ENCODE results near the gene SS18.

The SS18 gene

DNA sequence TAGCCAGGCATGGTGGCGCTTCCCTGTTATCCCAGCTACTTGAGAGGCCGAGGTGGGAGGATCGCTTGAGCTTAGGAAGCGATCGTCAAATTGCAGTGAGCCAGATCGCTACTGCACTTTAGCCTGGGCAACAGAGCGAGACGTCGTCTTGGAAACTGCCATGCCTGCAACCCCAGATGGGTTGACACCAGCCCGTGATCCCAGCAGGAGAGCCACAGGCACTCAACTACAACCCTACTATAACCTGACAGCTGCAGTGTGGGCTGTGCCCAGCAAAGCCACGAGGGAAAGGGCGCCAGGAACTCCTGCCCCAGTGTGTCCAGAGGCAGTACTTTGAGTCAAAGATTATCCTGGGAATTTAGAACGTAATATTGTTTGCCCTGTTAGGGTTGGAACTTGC, 85.6 kb downstream of the SS18 start:
- TF ChIP-seq ESRRG (CRISPR knock-in tag; IDR thresholded peaks at IDR 0.05) = no peak
- TF ChIP-seq OSR1 (CRISPR knock-in tag; IDR thresholded peaks at IDR 0.05) = no peak
- no peak for TF ChIP-seq ISL1 (CRISPR knock-in tag; IDR thresholded peaks at IDR 0.05)
- TF ChIP-seq ZNF8 (CRISPR knock-in tag; IDR thresholded peaks at IDR 0.05) = no peak
- no peak for TF ChIP-seq ZNF565 (CRISPR knock-in tag; conservative IDR thresholded peaks at IDR 0.05; ENCODE audit: low read depth)
- TF ChIP-seq, protein P1, sequence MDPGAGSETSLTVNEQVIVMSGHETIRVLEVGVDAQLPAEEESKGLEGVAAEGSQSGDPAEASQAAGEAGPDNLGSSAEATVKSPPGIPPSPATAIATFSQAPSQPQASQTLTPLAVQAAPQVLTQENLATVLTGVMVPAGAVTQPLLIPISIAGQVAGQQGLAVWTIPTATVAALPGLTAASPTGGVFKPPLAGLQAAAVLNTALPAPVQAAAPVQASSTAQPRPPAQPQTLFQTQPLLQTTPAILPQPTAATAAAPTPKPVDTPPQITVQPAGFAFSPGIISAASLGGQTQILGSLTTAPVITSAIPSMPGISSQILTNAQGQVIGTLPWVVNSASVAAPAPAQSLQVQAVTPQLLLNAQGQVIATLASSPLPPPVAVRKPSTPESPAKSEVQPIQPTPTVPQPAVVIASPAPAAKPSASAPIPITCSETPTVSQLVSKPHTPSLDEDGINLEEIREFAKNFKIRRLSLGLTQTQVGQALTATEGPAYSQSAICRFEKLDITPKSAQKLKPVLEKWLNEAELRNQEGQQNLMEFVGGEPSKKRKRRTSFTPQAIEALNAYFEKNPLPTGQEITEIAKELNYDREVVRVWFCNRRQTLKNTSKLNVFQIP (CRISPR knock-in tag; IDR thresholded peaks at IDR 0.05; ENCODE audit: borderline replicate concordance, low read depth) = no peak
- TF ChIP-seq SNAI2 (CRISPR knock-in tag; IDR thresholded peaks at IDR 0.05) = no peak
- TF ChIP-seq ZC3H10 (CRISPR knock-in tag; IDR thresholded peaks at IDR 0.05) = no peak
- TF ChIP-seq GLIS3 (CRISPR knock-in tag; IDR thresholded peaks at IDR 0.05) = no peak
- TF ChIP-seq PPARA (CRISPR knock-in tag; IDR thresholded peaks at IDR 0.05; ENCODE audit: borderline replicate concordance) = no peak
- no peak for TF ChIP-seq CSDC2 (CRISPR knock-in tag; IDR thresholded peaks at IDR 0.05)
- TF ChIP-seq, protein P2, sequence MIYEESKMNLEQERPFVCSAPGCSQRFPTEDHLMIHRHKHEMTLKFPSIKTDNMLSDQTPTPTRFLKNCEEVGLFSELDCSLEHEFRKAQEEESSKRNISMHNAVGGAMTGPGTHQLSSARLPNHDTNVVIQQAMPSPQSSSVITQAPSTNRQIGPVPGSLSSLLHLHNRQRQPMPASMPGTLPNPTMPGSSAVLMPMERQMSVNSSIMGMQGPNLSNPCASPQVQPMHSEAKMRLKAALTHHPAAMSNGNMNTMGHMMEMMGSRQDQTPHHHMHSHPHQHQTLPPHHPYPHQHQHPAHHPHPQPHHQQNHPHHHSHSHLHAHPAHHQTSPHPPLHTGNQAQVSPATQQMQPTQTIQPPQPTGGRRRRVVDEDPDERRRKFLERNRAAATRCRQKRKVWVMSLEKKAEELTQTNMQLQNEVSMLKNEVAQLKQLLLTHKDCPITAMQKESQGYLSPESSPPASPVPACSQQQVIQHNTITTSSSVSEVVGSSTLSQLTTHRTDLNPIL (CRISPR knock-in tag; IDR thresholded peaks at IDR 0.05; ENCODE audit: low read depth) = no peak
- no peak for TF ChIP-seq TCF4 (CRISPR knock-in tag; IDR thresholded peaks at IDR 0.05; ENCODE audit: borderline replicate concordance)
- TF ChIP-seq ZFP30 (CRISPR knock-in tag; IDR thresholded peaks at IDR 0.05) = no peak
- no peak; the same call in 2 of the 3 replicates for ATAC-seq

DNA sequence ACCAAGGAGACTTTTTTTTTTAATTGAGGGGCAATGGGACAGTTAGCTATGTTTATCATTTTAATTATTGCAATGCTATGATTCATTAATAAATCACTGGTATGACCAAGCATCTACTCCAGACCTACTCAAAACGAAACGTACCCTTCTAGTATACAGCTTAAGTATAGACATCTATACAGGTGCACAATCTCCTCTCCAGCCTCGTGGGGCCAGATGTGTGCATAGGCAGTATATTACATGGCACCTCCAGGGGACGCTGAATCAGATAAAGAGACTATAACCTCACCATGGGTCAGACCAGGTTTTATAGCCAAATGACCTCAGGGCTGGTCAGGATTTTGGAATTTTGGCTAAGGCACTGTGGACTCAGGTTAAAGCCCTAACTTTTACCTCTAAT, 86.6 kb downstream of the SS18 start:
- TF ChIP-seq RARB (CRISPR knock-in tag; IDR thresholded peaks at IDR 0.05) = no peak
- no peak for TF ChIP-seq BACH2 (CRISPR knock-in tag; IDR thresholded peaks at IDR 0.05; ENCODE audit: borderline replicate concordance)
- no peak for TF ChIP-seq PPARA (CRISPR knock-in tag; IDR thresholded peaks at IDR 0.05; ENCODE audit: borderline replicate concordance)
- TF ChIP-seq GLIS3 (CRISPR knock-in tag; IDR thresholded peaks at IDR 0.05) = no peak
- no peak for TF ChIP-seq ZC3H10 (CRISPR knock-in tag; IDR thresholded peaks at IDR 0.05)
- TF ChIP-seq ESRRG (CRISPR knock-in tag; IDR thresholded peaks at IDR 0.05) = no peak
- no peak for TF ChIP-seq ZFP30 (CRISPR knock-in tag; IDR thresholded peaks at IDR 0.05)
- TF ChIP-seq ISL1 (CRISPR knock-in tag; IDR thresholded peaks at IDR 0.05) = no peak
- TF ChIP-seq, protein P3, sequence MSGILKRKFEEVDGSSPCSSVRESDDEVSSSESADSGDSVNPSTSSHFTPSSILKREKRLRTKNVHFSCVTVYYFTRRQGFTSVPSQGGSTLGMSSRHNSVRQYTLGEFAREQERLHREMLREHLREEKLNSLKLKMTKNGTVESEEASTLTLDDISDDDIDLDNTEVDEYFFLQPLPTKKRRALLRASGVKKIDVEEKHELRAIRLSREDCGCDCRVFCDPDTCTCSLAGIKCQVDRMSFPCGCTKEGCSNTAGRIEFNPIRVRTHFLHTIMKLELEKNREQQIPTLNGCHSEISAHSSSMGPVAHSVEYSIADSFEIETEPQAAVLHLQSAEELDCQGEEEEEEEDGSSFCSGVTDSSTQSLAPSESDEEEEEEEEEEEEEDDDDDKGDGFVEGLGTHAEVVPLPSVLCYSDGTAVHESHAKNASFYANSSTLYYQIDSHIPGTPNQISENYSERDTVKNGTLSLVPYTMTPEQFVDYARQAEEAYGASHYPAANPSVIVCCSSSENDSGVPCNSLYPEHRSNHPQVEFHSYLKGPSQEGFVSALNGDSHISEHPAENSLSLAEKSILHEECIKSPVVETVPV (CRISPR knock-in tag; IDR thresholded peaks at IDR 0.05) = no peak
- no peak for TF ChIP-seq TCF4 (CRISPR knock-in tag; IDR thresholded peaks at IDR 0.05; ENCODE audit: borderline replicate concordance)
- TF ChIP-seq ZNF70 (CRISPR knock-in tag; IDR thresholded peaks at IDR 0.05) = no peak
- no peak for TF ChIP-seq SNAI2 (CRISPR knock-in tag; IDR thresholded peaks at IDR 0.05)
- TF ChIP-seq, protein P2 (CRISPR knock-in tag; IDR thresholded peaks at IDR 0.05; ENCODE audit: low read depth) = no peak
- TF ChIP-seq, protein P4, sequence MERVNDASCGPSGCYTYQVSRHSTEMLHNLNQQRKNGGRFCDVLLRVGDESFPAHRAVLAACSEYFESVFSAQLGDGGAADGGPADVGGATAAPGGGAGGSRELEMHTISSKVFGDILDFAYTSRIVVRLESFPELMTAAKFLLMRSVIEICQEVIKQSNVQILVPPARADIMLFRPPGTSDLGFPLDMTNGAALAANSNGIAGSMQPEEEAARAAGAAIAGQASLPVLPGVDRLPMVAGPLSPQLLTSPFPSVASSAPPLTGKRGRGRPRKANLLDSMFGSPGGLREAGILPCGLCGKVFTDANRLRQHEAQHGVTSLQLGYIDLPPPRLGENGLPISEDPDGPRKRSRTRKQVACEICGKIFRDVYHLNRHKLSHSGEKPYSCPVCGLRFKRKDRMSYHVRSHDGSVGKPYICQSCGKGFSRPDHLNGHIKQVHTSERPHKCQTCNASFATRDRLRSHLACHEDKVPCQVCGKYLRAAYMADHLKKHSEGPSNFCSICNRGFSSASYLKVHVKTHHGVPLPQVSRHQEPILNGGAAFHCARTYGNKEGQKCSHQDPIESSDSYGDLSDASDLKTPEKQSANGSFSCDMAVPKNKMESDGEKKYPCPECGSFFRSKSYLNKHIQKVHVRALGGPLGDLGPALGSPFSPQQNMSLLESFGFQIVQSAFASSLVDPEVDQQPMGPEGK (CRISPR knock-in tag; IDR thresholded peaks at IDR 0.05; ENCODE audit: borderline replicate concordance) = no peak
- TF ChIP-seq TOX (CRISPR knock-in tag; IDR thresholded peaks at IDR 0.05; ENCODE audit: borderline replicate concordance) = no peak
- TF ChIP-seq CSDC2 (CRISPR knock-in tag; IDR thresholded peaks at IDR 0.05) = no peak
- TF ChIP-seq, protein P1 (CRISPR knock-in tag; IDR thresholded peaks at IDR 0.05; ENCODE audit: borderline replicate concordance, low read depth) = no peak
- no peak for TF ChIP-seq ZNF8 (CRISPR knock-in tag; IDR thresholded peaks at IDR 0.05)
- ATAC-seq = no peak

DNA sequence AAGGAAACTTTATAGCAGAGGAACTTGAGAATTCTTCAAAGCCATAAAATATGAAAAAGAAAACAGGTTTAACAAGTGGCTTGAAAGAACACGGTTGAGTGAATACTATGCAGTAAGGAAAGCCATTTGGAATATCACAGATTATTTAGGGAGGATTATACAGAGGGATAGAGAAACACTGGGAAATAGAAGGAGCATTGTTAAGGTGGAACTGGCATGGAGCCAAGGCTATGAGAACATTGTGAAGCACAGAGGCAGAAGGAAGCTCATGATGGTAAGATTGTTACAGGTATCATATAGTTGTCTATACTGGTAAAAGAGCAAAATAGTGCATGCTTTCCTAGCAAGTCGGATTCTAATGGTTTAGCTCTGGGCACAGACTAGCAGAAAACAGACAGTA, 87.1 kb downstream of the SS18 start:
- no peak for ATAC-seq
- TF ChIP-seq ZFP3 (CRISPR knock-in tag; IDR thresholded peaks at IDR 0.05) (no peak), BACH2 (CRISPR knock-in tag; IDR thresholded peaks at IDR 0.05; ENCODE audit: borderline replicate concordance) (no peak), ZC3H10 (CRISPR knock-in tag; IDR thresholded peaks at IDR 0.05) (no peak), TOX (CRISPR knock-in tag; IDR thresholded peaks at IDR 0.05; ENCODE audit: borderline replicate concordance) (no peak), ISL1 (CRISPR knock-in tag; IDR thresholded peaks at IDR 0.05) (no peak), ZNF565 (CRISPR knock-in tag; conservative IDR thresholded peaks at IDR 0.05; ENCODE audit: low read depth) (no peak)
- TF ChIP-seq, protein P1 (CRISPR knock-in tag; IDR thresholded peaks at IDR 0.05; ENCODE audit: borderline replicate concordance, low read depth) = no peak
- TF ChIP-seq, protein P3 (CRISPR knock-in tag; IDR thresholded peaks at IDR 0.05) = no peak
- TF ChIP-seq, protein P2 (CRISPR knock-in tag; IDR thresholded peaks at IDR 0.05; ENCODE audit: low read depth) = no peak

Data from SK-N-SH treated with all-trans-retinoic acid at 6 μM for 48 hours (cell line).